ENCODE measurements around the gene PLCB1. TPM values are rescaled to one million over a fixed set of nuclear protein-coding genes. Genes with fewer than 3 reads are reported as not detected.
"Not testable (repeated sequence)": the region's sequence is repeated elsewhere in the genome, so short reads cannot be mapped to it uniquely, and the experiment has no call there.

Gene PLCB1
- total RNA-seq, 2 experiments from 2014 or later, result 2.2 to 2.8 TPM

GRCh38 chr20:8145246-8146168 lies 13.4 kb downstream of the PLCB1 start:
- Mint-ChIP-seq H3K4me3 (no peak overlapping the region), H3K27ac (no peak overlapping the region), H3K36me3 (no peaks in the 10 kb centered on the region), H3K4me1 (peaks cover 10% of the 10 kb centered on the region), H3K9me3 (no peaks in the 10 kb centered on the region), H3K27me3 (no peaks in the 10 kb centered on the region)
- no peak for DNase-seq

GRCh38 chr20:8147476-8147875 lies 15.4 kb downstream of the PLCB1 start:
- H3K36me3 Mint-ChIP-seq, result no peaks in the 10 kb centered on the region
- no peak overlapping the region for H3K27ac Mint-ChIP-seq
- no peaks in the 10 kb centered on the region for H3K9me3 Mint-ChIP-seq
- H3K4me3 Mint-ChIP-seq, result no peak overlapping the region
- peaks cover 20% of the 10 kb centered on the region for H3K4me1 Mint-ChIP-seq
- no peaks in the 10 kb centered on the region for H3K27me3 Mint-ChIP-seq
- no peak for DNase-seq

GRCh38 chr20:8148501-8148900 lies 16.4 kb downstream of the PLCB1 start:
- no peak overlapping the region for H3K27ac Mint-ChIP-seq
- H3K4me1 Mint-ChIP-seq, result peaks cover 29% of the 10 kb centered on the region
- no peaks in the 10 kb centered on the region for H3K9me3 Mint-ChIP-seq
- no peaks in the 10 kb centered on the region for H3K27me3 Mint-ChIP-seq
- DNase-seq, result no peak
- H3K4me3 Mint-ChIP-seq, result no peak overlapping the region
- no peaks in the 10 kb centered on the region for H3K36me3 Mint-ChIP-seq

GRCh38 chr20:8150591-8150990 lies 18.5 kb downstream of the PLCB1 start:
- no peaks in the 10 kb centered on the region for H3K9me3 Mint-ChIP-seq
- H3K27me3 Mint-ChIP-seq, result no peaks in the 10 kb centered on the region
- DNase-seq, result no peak
- H3K36me3 Mint-ChIP-seq, result no peaks in the 10 kb centered on the region
- peaks cover 37% of the 10 kb centered on the region for H3K4me1 Mint-ChIP-seq
- no peak overlapping the region for H3K4me3 Mint-ChIP-seq
- H3K27ac Mint-ChIP-seq, result no peak overlapping the region

GRCh38 chr20:8151372-8151771 lies 19.3 kb downstream of the PLCB1 start:
- DNase-seq, result no peak
- Mint-ChIP-seq H3K9me3 (no peaks in the 10 kb centered on the region), H3K27me3 (no peaks in the 10 kb centered on the region), H3K27ac (no peak overlapping the region), H3K36me3 (no peaks in the 10 kb centered on the region), H3K4me3 (no peak overlapping the region), H3K4me1 (peaks cover 41% of the 10 kb centered on the region)

- no peak for DNase-seq
- Mint-ChIP-seq H3K9me3 (no peaks in the 10 kb centered on the region), H3K36me3 (no peaks in the 10 kb centered on the region), H3K27ac (no peak overlapping the region), H3K27me3 (no peaks in the 10 kb centered on the region), H3K4me1 (peaks cover 45% of the 10 kb centered on the region), H3K4me3 (no peak overlapping the region)
These were observed 20.1 kb downstream of the PLCB1 start for GRCh38 chr20:8152183-8152582.

GRCh38 chr20:8152847-8153246 lies 20.8 kb downstream of the PLCB1 start:
- no peak overlapping the region for H3K27ac Mint-ChIP-seq
- no peaks in the 10 kb centered on the region for H3K9me3 Mint-ChIP-seq
- H3K4me3 Mint-ChIP-seq, result no peak overlapping the region
- peaks cover 45% of the 10 kb centered on the region for H3K4me1 Mint-ChIP-seq
- no peak for DNase-seq
- no peaks in the 10 kb centered on the region for H3K36me3 Mint-ChIP-seq
- no peaks in the 10 kb centered on the region for H3K27me3 Mint-ChIP-seq

- DNase-seq, result no peak
- Mint-ChIP-seq H3K4me3 (no peak overlapping the region), H3K4me1 (peaks cover 45% of the 10 kb centered on the region), H3K9me3 (no peaks in the 10 kb centered on the region), H3K27ac (peak overlapping the region; percentile 32), H3K27me3 (no peaks in the 10 kb centered on the region), H3K36me3 (no peaks in the 10 kb centered on the region)
These were observed 21.3 kb downstream of the PLCB1 start for GRCh38 chr20:8153281-8153908.

- Mint-ChIP-seq H3K4me3 (no peak overlapping the region), H3K36me3 (no peaks in the 10 kb centered on the region), H3K27me3 (no peaks in the 10 kb centered on the region), H3K4me1 (peaks cover 45% of the 10 kb centered on the region), H3K9me3 (no peaks in the 10 kb centered on the region), H3K27ac (no peak overlapping the region)
- no peak for DNase-seq
These were observed 22.6 kb downstream of the PLCB1 start for GRCh38 chr20:8154638-8155037.

GRCh38 chr20:8155229-8155628 lies 23.2 kb downstream of the PLCB1 start:
- H3K4me1 Mint-ChIP-seq, result peaks cover 45% of the 10 kb centered on the region
- H3K9me3 Mint-ChIP-seq, result peaks cover 4% of the 10 kb centered on the region

GRCh38 chr20:8155812-8156211 lies 23.7 kb downstream of the PLCB1 start:
- Mint-ChIP-seq H3K4me3 (no peak overlapping the region), H3K27ac (no peak overlapping the region), H3K9me3 (peaks cover 4% of the 10 kb centered on the region), H3K27me3 (no peaks in the 10 kb centered on the region), H3K36me3 (peaks cover 5% of the 10 kb centered on the region), H3K4me1 (peaks cover 45% of the 10 kb centered on the region)
- no peak for DNase-seq

More at GRCh38 chr20:8155229-8155628, 23.2 kb downstream of the PLCB1 start:
- Mint-ChIP-seq H3K36me3 (peaks cover 4% of the 10 kb centered on the region), H3K27me3 (no peaks in the 10 kb centered on the region), H3K27ac (no peak overlapping the region), H3K4me3 (no peak overlapping the region)
- DNase-seq, result no peak

- H3K4me3 Mint-ChIP-seq, result no peak overlapping the region
- DNase-seq, result no peak
- H3K27me3 Mint-ChIP-seq, result no peaks in the 10 kb centered on the region
- H3K36me3 Mint-ChIP-seq, result peaks cover 5% of the 10 kb centered on the region
- H3K27ac Mint-ChIP-seq, result no peak overlapping the region
- peaks cover 43% of the 10 kb centered on the region for H3K4me1 Mint-ChIP-seq
- H3K9me3 Mint-ChIP-seq, result peaks cover 4% of the 10 kb centered on the region
These were observed 24.4 kb downstream of the PLCB1 start for GRCh38 chr20:8156235-8157079.

GRCh38 chr20:8159217-8159616 lies 27.2 kb downstream of the PLCB1 start:
- not testable (repeated sequence) for DNase-seq, H3K36me3 Mint-ChIP-seq, H3K27ac Mint-ChIP-seq, H3K27me3 Mint-ChIP-seq, H3K9me3 Mint-ChIP-seq, H3K4me3 Mint-ChIP-seq
- peaks cover 25% of the 10 kb centered on the region for H3K4me1 Mint-ChIP-seq

GRCh38 chr20:8161264-8162071 lies 29.4 kb downstream of the PLCB1 start:
- Mint-ChIP-seq H3K27me3 (no peaks in the 10 kb centered on the region), H3K27ac (peak overlapping the region; percentile 17), H3K4me1 (peaks cover 9% of the 10 kb centered on the region), H3K36me3 (peaks cover 5% of the 10 kb centered on the region), H3K9me3 (peaks cover 4% of the 10 kb centered on the region), H3K4me3 (no peak overlapping the region)
- no peak for DNase-seq
